Smooth muscle cell of the pulmonary artery (primary cell): ENCODE results near the gene ONECUT1. TPM values are rescaled to one million over a fixed set of nuclear protein-coding genes. Genes with fewer than 3 reads are reported as not detected.

Experiments used
- total RNA-seq: library from RNA; depleted of rRNA; stranded (reverse); fragments of >200 nt; gene quantifications from 2 replicates; pipeline ENCODE4 v1.2.3, GENCODE V29; 2014

ONECUT1 gene
- not detected in 2 replicates for total RNA-seq

DNA sequence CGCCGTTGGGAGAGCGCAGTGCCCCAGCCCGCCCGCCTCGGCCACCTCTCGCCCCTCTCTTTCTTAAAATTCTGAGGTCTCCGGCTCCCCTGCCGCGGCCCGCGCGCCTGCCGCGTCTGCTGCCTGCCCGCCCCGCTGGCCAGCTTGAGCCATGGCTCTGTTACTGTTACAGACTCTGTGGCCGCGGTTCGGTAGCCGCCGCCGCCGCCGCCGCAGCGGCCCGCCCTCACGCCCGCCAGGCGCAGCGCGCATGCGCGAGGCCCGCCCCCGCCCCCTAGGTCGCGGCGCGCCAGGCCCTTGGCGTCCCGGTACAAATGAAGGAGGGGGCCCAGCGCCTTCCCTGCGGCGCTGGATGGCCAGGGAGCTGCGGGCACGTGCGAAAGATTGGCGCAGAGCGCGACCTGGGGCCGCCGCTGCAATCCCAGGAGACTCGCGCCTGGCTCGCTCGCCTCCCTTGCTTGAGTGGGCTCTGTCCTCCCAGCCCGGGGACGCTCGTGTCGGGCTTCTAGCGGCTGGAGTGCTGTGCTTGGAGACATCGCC lies at the start of gene ONECUT1:
ONECUT1 (minus strand) TSS at position 168 of the 540 bp plus-strand sequence. CDS start 452 bp downstream, outside the sequence.

Other genes with a start within 250 kb of the ONECUT1 start
- gene ARPP19, start 221.3 kb downstream of the ONECUT1 start, total RNA-seq, result 90.8 and 93.1 TPM in 2 replicates
- 20.3 and 28.9 TPM in 2 replicates for gene ATOSA, start 110.9 kb downstream of the ONECUT1 start, total RNA-seq